K562 (cell line): ENCODE results near the gene SLC35F4. TPM values are rescaled to one million over a fixed set of nuclear protein-coding genes. Genes with fewer than 3 reads are reported as not detected.

Experiments
- ATAC-seq: fragments of 200-7000 bp; cut with Tn5 transposase; 3 replicates; pipeline ENCODE4 v1.9.1; 2020; ENCODE audit warnings: moderate library complexity
- Bru-seq: library from RNA; stranded (reverse); fragments of 400-500 nt; gene quantifications from one replicate; lab custom pipeline; 2021; lab: Mats Ljungman, UMichigan
- BruChase-seq, 2 experiments: library from RNA; stranded (reverse); fragments of 400-500 nt; gene quantifications; one replicate each; lab custom pipeline; 2021; lab: Mats Ljungman, UMichigan
- BruUV-seq: library from RNA; stranded (reverse); fragments of 400-500 nt; replicated peaks from 2 replicates; lab custom pipeline; 2021; lab: Mats Ljungman, UMichigan
- CTCF ChIA-PET: fragments of 300-600 bp; formaldehyde crosslinking; extraction: SDS; loops from one replicate; lab custom pipeline; 2021; ENCODE audit warnings: low intra/inter-chr PET ratio; lab: Yijun Ruan, JAX
- POLR2A ChIA-PET: fragments of 300-600, 350-650 bp; sonication (Branson Sonifier 250); formaldehyde crosslinking; extraction: SDS; loops from one replicate; lab custom pipeline; 2021; ENCODE audit warnings: antibody characterized with exemption, inconsistent platforms; lab: Yijun Ruan, JAX
- DNase-seq, 4 experiments: peaks; one replicate each; pipeline versions ENCODE4 v3.0.0 to v3.0.0-alpha.2; 2011 to 2018; ENCODE audit warnings: low spot score in 3 of 4, mixed read lengths in 3 of 4; ENCODE audit errors: extremely low read depth in 1 of 4
- FAIRE-seq: peaks from 2 replicates; lab custom pipeline; 2011; peaks lifted over from hg19 to GRCh38; lab: Jason Lieb, UNC
- H2AFZ ChIP-seq: 2 replicates; pipeline ENCODE4 v1.6.0; 2011; ENCODE audit warnings: low read depth, low read length, control low read depth, inconsistent platforms
- H3K27ac ChIP-seq: fragments of 200-600 bp; 3 replicates; pipeline ENCODE4 v1.8.0; 2011; ENCODE audit warnings: low read depth, mild to moderate bottlenecking, control low read depth, inconsistent platforms, low read length, moderate library complexity, mixed read lengths; ENCODE audit errors: extremely low read depth
- H3K27me3 ChIP-seq, 2 experiments: fragments of 300-600 bp in 1 of 2; 2 replicates in 1 of 2; 3 replicates in 1 of 2; pipeline versions ENCODE4 v1.6.0 to v1.8.0; 2011; ENCODE audit warnings: inconsistent platforms in 2 of 2, low read length in 2 of 2, mild to moderate bottlenecking in 1 of 2, mixed read lengths in 1 of 2, moderate library complexity in 1 of 2; ENCODE audit not compliant: control insufficient read depth in 2 of 2, insufficient read depth in 2 of 2
- H3K36me3 ChIP-seq: fragments of 300-600 bp; 3 replicates; pipeline ENCODE4 v1.8.0; 2011; ENCODE audit warnings: mild to moderate bottlenecking, low read length, inconsistent platforms; ENCODE audit not compliant: control insufficient read depth, insufficient read depth
- H3K4me1 ChIP-seq, 2 experiments: fragments of 200-600 bp in 1 of 2; replicated peaks in 1 of 2; 2 replicates in 1 of 2; 3 replicates in 1 of 2; pipeline versions ENCODE4 v1.5.1 to v1.8.0; 2011; ENCODE audit warnings: inconsistent platforms in 2 of 2, low read length in 2 of 2, mild to moderate bottlenecking in 1 of 2, mixed read lengths in 1 of 2, moderate library complexity in 1 of 2; ENCODE audit not compliant: control insufficient read depth in 2 of 2, insufficient read depth in 2 of 2
- H3K4me2 ChIP-seq: 2 replicates; pipeline ENCODE4 v1.6.1; 2011; ENCODE audit warnings: low read length, control low read depth, inconsistent platforms, mixed read lengths; ENCODE audit not compliant: insufficient read depth
- H3K4me3 ChIP-seq: fragments of 200-600 bp; sonication (generic), shearing (Covaris generic); 2 replicates; pipeline ENCODE4 v1.5.1; 2016; ENCODE audit warnings: control low read depth, inconsistent platforms
- H3K79me2 ChIP-seq: fragments of 200-600 bp; 3 replicates; pipeline ENCODE4 v1.8.0; 2011; ENCODE audit warnings: low read length, inconsistent platforms; ENCODE audit not compliant: control insufficient read depth, insufficient read depth
- H3K9ac ChIP-seq, 2 experiments: 2 replicates each; pipeline versions ENCODE4 v1.6.0 to v1.6.1; 2011; ENCODE audit warnings: low read depth in 2 of 2, low read length in 2 of 2, control low read depth in 1 of 2, inconsistent platforms in 1 of 2, mild to moderate bottlenecking in 1 of 2, mixed read lengths in 1 of 2; ENCODE audit not compliant: insufficient read depth in 1 of 2
- H3K9me1 ChIP-seq: one replicate; pipeline ENCODE4 v1.6.0; 2011; ENCODE audit warnings: inconsistent platforms, mild to moderate bottlenecking, low read length, moderate library complexity; ENCODE audit not compliant: control insufficient read depth, insufficient read depth
- H3K9me3 ChIP-seq: replicated peaks from 2 replicates; pipeline ENCODE4 v1.5.1; 2011; ENCODE audit warnings: low read depth, low read length, inconsistent platforms; ENCODE audit not compliant: control insufficient read depth, insufficient read depth
- H4K20me1 ChIP-seq: replicated peaks from 2 replicates; pipeline ENCODE4 v1.6.1; 2011; ENCODE audit warnings: low read length, inconsistent platforms, mixed read lengths; ENCODE audit not compliant: control insufficient read depth, insufficient read depth
- CBX2 ChIP-seq: fragments of 200-600 bp; sonication (generic); IDR thresholded peaks from one replicate; pipeline ENCODE4 v1.6.1; 2012; ENCODE audit warnings: mild to moderate bottlenecking, low read length, inconsistent platforms; ENCODE audit not compliant: insufficient read depth, poor library complexity, severe bottlenecking
- EHMT2 ChIP-seq: fragments of 450-650 bp; IDR thresholded peaks from 2 replicates; pipeline ENCODE4 v1.6.1; 2018; ENCODE audit warnings: antibody characterized with exemption
- POLR2G ChIP-seq: fragments of 200-400 bp; formaldehyde crosslinking; IDR thresholded peaks from 2 replicates; pipeline ENCODE4 v1.6.1; 2017; ENCODE audit warnings: low read depth, mild to moderate bottlenecking, antibody characterized with exemption, low read length, moderate library complexity
- SAP30 ChIP-seq: fragments of 200-600 bp; sonication (generic); IDR thresholded peaks from 2 replicates; pipeline ENCODE4 v1.6.1; 2012; ENCODE audit warnings: borderline replicate concordance, low read depth, mild to moderate bottlenecking, moderate library complexity, low read length, control low read depth, inconsistent platforms; ENCODE audit not compliant: insufficient read depth, poor library complexity, severe bottlenecking
- STAT5A ChIP-seq: IDR thresholded peaks from 2 replicates; pipeline ENCODE4 v1.6.1; 2012; ENCODE audit warnings: low read length, inconsistent platforms, borderline replicate concordance
- YBX1 ChIP-seq: fragments of 450-650 bp; IDR thresholded peaks from 2 replicates; pipeline ENCODE4 v1.7.1; 2016; ENCODE audit warnings: mild to moderate bottlenecking
- WGBS: fragments of 100-300 bp; shearing (Covaris generic); methylation state at CpG from one replicate; pipeline ENCODE4 v1.1.6; 2016; ENCODE audit warnings: low coverage, mixed read lengths; ENCODE audit not compliant: insufficient coverage; ENCODE audit errors: missing lambda C conversion rate; 5-methylcytosine and 5-hydroxymethylcytosine counted together
- in situ Hi-C: fragments of 300-500 bp; cut with MboI; formaldehyde crosslinking; loops from 4 replicates; pipeline ENCODE4 v1.15.0; 2018; ENCODE audit warnings: inconsistent platforms, mixed read lengths
- intact Hi-C: fragments of 100-400 bp; cut with micrococcal nuclease; formaldehyde crosslinking; loops from 2 replicates; pipeline ENCODE4 v1.14.2; 2022
- long read RNA-seq, 3 experiments: library from polyadenylated mRNA in 2 of 3; library from RNA in 1 of 3; unstranded in 2 of 3; stranded (forward) in 1 of 3; transcript quantifications; one replicate each; pipeline ENCODE4 v2.0.0, GENCODE V29; 2019 to 2022
- polyA minus RNA-seq, 3 experiments: library from RNA; depleted of rRNA, polyadenylated mRNA; stranded (reverse); fragments of >200 nt; gene quantifications; 2 replicates each; pipeline ENCODE4 v1.2.3, GENCODE V29; 2011
- polyA plus RNA-seq, 8 experiments: library from polyadenylated mRNA; depleted of rRNA in 4 of 8; stranded (reverse) in 5 of 8; unstranded in 3 of 8; fragments of >200 nt; fragmentation: Nextera tagmentation in 2 of 8; fragmentation: Illumina TruSeq in 1 of 8; extraction: Ambion mirVana in 2 of 8; extraction: Trizol in 1 of 8; gene quantifications; 2 replicates each; pipeline versions ENCODE4 v1.2.1 to v1.2.3, GENCODE V29; 2011 to 2014; ENCODE audit warnings: inconsistent platforms in 1 of 8, missing spikeins in 1 of 8
- total RNA-seq, 7 experiments: library from RNA; depleted of rRNA in 6 of 7; stranded (reverse); fragments of >200 nt in 6 of 7; fragmentation: Illumina TruSeq in 2 of 7; extraction: Trizol in 2 of 7; gene quantifications; 2 replicates each; pipeline versions ENCODE4 v1.2.1 to v1.2.3, GENCODE V29; 2011 to 2021; ENCODE audit warnings: low replicate concordance in 1 of 7
- TF ChIP-seq, protein P1 (sequence below): fragments of 450-650 bp; conservative IDR thresholded peaks from 2 replicates; pipeline ENCODE4 v1.6.1; 2016; ENCODE audit warnings: missing genetic modification characterization, low read depth, mild to moderate bottlenecking, control low read depth, missing compliant biosample characterization

The SLC35F4 gene
- total RNA-seq (2011; cell fraction: chromatin; rRNA removed; ENCODE audit: low replicate concordance), result not detected in 2 replicates
- not detected in 2 replicates for total RNA-seq (2011; cell fraction: nucleolus; rRNA removed)
- not detected in 2 replicates for total RNA-seq (2011; cell fraction: nucleoplasm; rRNA removed)
- not detected in 2 replicates for total RNA-seq (2014; rRNA removed)
- total RNA-seq (2014; rRNA removed; fragmentation: Illumina TruSeq; extraction: Trizol), result not detected in 2 replicates
- not detected in 2 replicates for total RNA-seq (2015; rRNA removed; fragmentation: Illumina TruSeq; extraction: Trizol)
- not detected in 2 replicates for total RNA-seq (2021)
- polyA plus RNA-seq (2011; rRNA removed), result not detected in 2 replicates
- polyA plus RNA-seq (2011; cell fraction: cytosol; rRNA removed), result not detected in 2 replicates
- not detected in 2 replicates for polyA plus RNA-seq (2011; cell fraction: nucleus; rRNA removed)
- polyA plus RNA-seq (2012), result 0.03 and 0.07 TPM in 2 replicates
- not detected in 2 replicates for polyA plus RNA-seq (2014; fragmentation: Illumina TruSeq; extraction: Trizol)
- under 1 TPM in 1 of 2 experiments, not detected in 1; 0.01 TPM for polyA plus RNA-seq (2014; fragmentation: Nextera tagmentation; extraction: Ambion mirVana)
- not detected in 2 replicates for polyA plus RNA-seq (2014; rRNA removed)
- not detected in 2 replicates for polyA minus RNA-seq (2011; rRNA and poly(A)+ RNA removed)
- not detected in 2 replicates for polyA minus RNA-seq (2011; cell fraction: cytosol; rRNA and poly(A)+ RNA removed)
- polyA minus RNA-seq (2011; cell fraction: nucleus; rRNA and poly(A)+ RNA removed), result not detected in 2 replicates
- not detected for Bru-seq, nascent RNA
- BruChase-seq, experiment 1, labeled RNA remaining after a 2-hour chase, result percentile 2 among the genes with signal in this experiment
- percentile 4 among the genes with signal in this experiment for BruChase-seq, experiment 2, labeled RNA remaining after a 6-hour chase
- long read RNA-seq, experiment 1, result 0 reads
- long read RNA-seq, experiment 2, result 0 reads
- long read RNA-seq, experiment 3, result 0 reads

DNA sequence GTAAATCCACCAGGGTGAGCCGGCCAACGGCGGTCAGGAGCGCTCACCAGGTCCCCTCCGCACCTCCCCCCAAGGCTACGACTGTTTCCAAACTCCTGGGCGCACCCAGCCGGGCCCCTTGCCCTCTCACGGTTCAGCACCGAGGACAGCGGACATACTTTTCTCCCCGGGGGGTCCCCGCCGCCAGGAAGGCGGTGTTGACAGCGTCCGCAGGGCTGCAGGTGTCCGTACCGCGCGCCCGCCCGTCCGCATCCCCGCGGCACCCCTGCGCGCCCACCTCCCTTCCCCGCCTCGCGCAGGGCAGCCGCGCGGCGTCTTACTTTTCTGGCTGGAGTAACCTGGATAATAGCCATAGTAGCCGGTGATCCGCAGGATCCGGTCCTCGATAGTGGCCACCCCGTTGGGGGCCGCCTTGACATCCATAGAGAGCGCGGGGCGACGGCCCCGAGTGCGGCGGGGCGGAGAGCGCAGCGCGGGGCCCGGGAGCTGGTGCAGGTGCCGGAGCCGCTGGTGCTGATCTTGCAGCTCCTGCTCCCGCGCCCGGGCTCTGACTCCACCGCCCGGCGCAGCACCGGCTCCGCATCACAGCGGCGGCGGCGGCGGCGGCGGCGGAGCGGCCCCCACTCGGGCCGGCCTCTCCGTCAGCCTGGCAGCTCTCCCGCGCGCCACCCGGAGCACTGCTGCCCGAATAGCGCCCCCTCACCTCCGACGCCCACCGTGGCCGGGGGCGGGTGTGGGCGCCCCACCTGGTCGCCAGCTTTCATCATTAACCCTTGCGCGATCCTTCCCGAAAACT, at the start of gene SLC35F4:
Gene SLC35F4 (minus strand): TSS at position 690 of the 796 bp plus-strand sequence.
- Histone ChIP-seq H3K27me3 (no peaks in the 10 kb centered on the region), H3K4me2 (no peak within 1 kb of the TSS), H3K79me2 (no peaks in the 10 kb centered on the region), H3K4me3 (no peak within 1 kb of the TSS), H3K9me3 (no peaks in the 10 kb centered on the region), H4K20me1 (no peaks in the 10 kb centered on the region), H3K9ac (no peak within 1 kb of the TSS), H2AFZ (no peak within 1 kb of the TSS), H3K4me1 (peaks cover 0 to 5% of the 10 kb centered on the region in 2 experiments; a peak in 1 of 5 replicates), H3K9me1 (no peaks in the 10 kb centered on the region), H3K36me3 (no peaks in the 10 kb centered on the region), H3K27ac (no peak within 1 kb of the TSS)
- CTCF ChIA-PET, result no interaction called here
- intact Hi-C loops, result no loop called here
- WGBS, result 37% methylated on average over 26 of the region's 91 CpGs
- FAIRE-seq (no peak), ATAC-seq (peak; percentile 47; the same call in 1 of the 3 replicates), DNase-seq (peak; percentile 7 to 19 (median 16))
- in situ Hi-C loops, result no loop called here
- BruUV-seq, result no TSS peak
- POLR2A ChIA-PET, result no interaction called here
- TF ChIP-seq STAT5A (no peak), YBX1 (no peak), CBX2 (no peak), EHMT2 (0 out of 2 replicates have a peak, but pooled peaks have one; percentile 32), SAP30 (no peak), POLR2G (no peak)
- TF ChIP-seq, protein P1, sequence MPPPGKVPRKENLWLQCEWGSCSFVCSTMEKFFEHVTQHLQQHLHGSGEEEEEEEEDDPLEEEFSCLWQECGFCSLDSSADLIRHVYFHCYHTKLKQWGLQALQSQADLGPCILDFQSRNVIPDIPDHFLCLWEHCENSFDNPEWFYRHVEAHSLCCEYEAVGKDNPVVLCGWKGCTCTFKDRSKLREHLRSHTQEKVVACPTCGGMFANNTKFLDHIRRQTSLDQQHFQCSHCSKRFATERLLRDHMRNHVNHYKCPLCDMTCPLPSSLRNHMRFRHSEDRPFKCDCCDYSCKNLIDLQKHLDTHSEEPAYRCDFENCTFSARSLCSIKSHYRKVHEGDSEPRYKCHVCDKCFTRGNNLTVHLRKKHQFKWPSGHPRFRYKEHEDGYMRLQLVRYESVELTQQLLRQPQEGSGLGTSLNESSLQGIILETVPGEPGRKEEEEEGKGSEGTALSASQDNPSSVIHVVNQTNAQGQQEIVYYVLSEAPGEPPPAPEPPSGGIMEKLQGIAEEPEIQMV (tag), result no peak
